ENCODE measurements around the gene INF2. TPM values are rescaled to one million over a fixed set of nuclear protein-coding genes. Genes with fewer than 3 reads are reported as not detected.

The INF2 gene
- polyA plus RNA-seq, 1 experiment = 39.9 TPM

DNA sequence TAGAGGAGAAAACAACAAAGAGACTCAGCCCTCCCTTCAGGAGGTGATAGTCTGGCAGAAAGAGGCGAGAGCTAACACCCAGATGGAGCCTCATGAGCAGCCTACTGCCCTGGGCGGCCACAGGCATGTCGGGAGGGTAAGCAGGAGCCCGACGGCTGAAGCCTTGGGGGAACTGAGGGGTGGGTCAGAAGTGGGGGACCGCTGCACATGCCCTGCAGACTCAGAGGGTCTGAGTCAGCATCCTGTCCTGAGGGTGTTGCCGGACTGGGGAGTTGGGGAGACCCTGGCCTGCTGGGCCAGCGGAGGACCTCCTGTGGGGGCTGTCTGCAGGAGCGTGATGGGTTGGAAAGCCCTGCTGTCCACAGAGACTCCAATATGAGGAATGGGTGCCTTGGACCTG, 15.9 kb upstream of the INF2 start:
- ChIA-PET POLR2A (no interaction called here), CTCF (interaction anchor here (1.2 kb wide), 1 partner anchor 17 kb away, joined by 3 read pairs; no protein-coding TSS in a partner anchor)
- DNase-seq (ENCODE audit: low read depth) = no peak
- Histone ChIP-seq H3K27me3 (ENCODE audit: control insufficient read depth, insufficient read depth, low read length) (no peaks in the 10 kb centered on the region), H3K36me3 (ENCODE audit: control insufficient read depth, insufficient read depth, low read length) (no peaks in the 10 kb centered on the region; the same call in 1 of the 2 replicates), H3K4me3 (ENCODE audit: low read depth, low read length) (no peak overlapping the region)
- TF ChIP-seq CTCF (IDR thresholded peaks at IDR 0.05; ENCODE audit: insufficient read depth, low read depth, low read length) = no peak

DNA sequence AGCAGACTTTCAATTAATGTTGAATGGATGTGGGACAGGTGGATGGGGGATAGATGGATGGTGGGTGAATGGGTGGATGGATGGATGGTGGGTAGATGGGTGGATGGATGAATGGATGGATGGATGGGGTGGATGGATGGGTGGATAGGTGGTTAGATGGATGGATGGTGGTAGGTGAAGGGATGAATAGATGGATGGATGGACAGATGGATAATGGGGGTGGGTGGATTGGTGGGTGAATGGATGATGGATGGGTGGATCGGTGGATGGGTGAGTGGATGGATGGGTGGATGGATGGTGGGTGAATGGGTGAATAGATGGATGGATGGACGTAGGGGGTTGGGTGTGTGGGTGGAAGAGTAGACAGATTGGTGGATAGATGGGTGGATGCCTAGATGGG, 14.0 kb upstream of the INF2 start:
- Histone ChIP-seq H3K4me3 (ENCODE audit: low read depth, low read length) (no peak overlapping the region), H3K27me3 (ENCODE audit: control insufficient read depth, insufficient read depth, low read length) (no peaks in the 10 kb centered on the region), H3K36me3 (ENCODE audit: control insufficient read depth, insufficient read depth, low read length) (no peaks in the 10 kb centered on the region; the same call in 1 of the 2 replicates)
- POLR2A ChIA-PET = no interaction called here
- DNase-seq (ENCODE audit: low read depth) = no peak
- CTCF ChIA-PET = interaction anchor here (1.0 to 1.2 kb wide), 2 partner anchors 10 to 50 kb away, joined by 3 to 5 read pairs; no protein-coding TSS in a partner anchor
- no peak for TF ChIP-seq CTCF (IDR thresholded peaks at IDR 0.05; ENCODE audit: insufficient read depth, low read depth, low read length)

GRCh38 chr14:104676130-104676693, 13.2 kb upstream of the INF2 start:
- H3K4me3 ChIP-seq (ENCODE audit: low read depth, low read length) = no peak overlapping the region
- no peak for TF ChIP-seq CTCF (IDR thresholded peaks at IDR 0.05; ENCODE audit: insufficient read depth, low read depth, low read length)
- no peaks in the 10 kb centered on the region; the same call in 1 of the 2 replicates for H3K36me3 ChIP-seq (ENCODE audit: control insufficient read depth, insufficient read depth, low read length)
- POLR2A ChIA-PET = no interaction called here
- CTCF ChIA-PET = interaction anchor here (0.6 kb wide), 1 partner anchor 57 kb away, joined by 3 read pairs; no protein-coding TSS in a partner anchor
- no peak for DNase-seq (ENCODE audit: low read depth)
- H3K27me3 ChIP-seq (ENCODE audit: control insufficient read depth, insufficient read depth, low read length) = no peaks in the 10 kb centered on the region

DNA sequence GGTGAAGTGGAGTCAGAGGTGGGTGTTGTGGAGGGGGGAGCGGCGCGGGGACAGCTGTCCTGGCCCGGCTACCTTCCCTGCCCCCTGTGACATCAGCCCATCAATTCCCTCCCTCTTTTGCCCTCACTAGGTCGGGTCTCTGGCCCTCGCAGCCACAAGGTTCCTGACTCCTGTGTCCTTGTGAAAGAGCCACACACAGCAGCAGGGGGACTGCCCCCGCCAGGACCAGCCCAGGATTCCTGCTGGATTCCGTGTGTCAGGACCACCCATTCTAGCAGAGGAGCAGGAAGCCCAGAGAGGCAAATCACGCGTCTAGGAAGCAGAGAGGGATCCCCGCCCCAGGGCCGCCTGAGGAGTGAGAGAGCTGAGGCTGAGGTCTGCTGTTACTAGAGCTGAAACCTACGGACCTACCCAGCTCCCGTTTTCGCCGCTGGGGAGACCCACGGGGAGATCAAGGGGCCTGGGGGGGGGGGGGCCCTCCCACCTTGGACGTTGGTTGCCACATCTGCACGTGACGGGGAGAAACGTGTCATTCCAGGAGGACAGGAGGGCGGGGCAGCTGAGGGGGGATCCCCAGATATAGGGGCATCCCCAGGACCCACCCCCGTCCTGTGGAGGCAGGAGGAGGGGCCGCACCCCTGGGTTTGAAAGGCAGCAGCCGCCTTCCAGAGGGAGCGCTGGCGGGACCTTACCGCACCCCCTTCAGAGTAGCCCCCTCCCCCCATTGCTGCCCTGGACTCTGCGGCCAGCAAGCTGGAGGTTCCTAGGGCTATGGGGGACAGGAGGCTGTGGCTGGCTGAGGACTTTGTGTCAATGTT, 12.5 kb upstream of the INF2 start:
- ChIA-PET POLR2A (interaction anchor here (0.7 kb wide), 1 partner anchor 20 kb away, joined by 5 read pairs; no protein-coding TSS in a partner anchor), CTCF (interaction anchor here (0.6 to 1.7 kb wide), 6 partner anchors 26 to 57 kb away, joined by 3 to 4 read pairs (median 3); no protein-coding TSS in a partner anchor)
- DNase-seq (ENCODE audit: low read depth) = no peak
- TF ChIP-seq CTCF (IDR thresholded peaks at IDR 0.05; ENCODE audit: insufficient read depth, low read depth, low read length) = no peak
- Histone ChIP-seq H3K27me3 (ENCODE audit: control insufficient read depth, insufficient read depth, low read length) (no peaks in the 10 kb centered on the region), H3K36me3 (ENCODE audit: control insufficient read depth, insufficient read depth, low read length) (no peaks in the 10 kb centered on the region; the same call in 1 of the 2 replicates), H3K4me3 (ENCODE audit: low read depth, low read length) (peak overlapping the region; percentile 49)

All from BJ (cell line).